Common myeloid progenitor, CD34-positive (primary cell): Measurements from ENCODE around the gene RNF5.

ENCODE experiments used
- CTCF ChIA-PET: fragments of 350-600 bp; sonication (Branson Sonifier 250); formaldehyde crosslinking; loops from one replicate; lab custom pipeline; 2021; ENCODE audit warnings: antibody characterized with exemption; lab: Charles Lee
- POLR2A ChIA-PET: fragments of 350-600 bp; sonication (Branson Sonifier 250); formaldehyde crosslinking; loops from one replicate; lab custom pipeline; 2021; ENCODE audit warnings: antibody characterized with exemption; lab: Charles Lee
- DNase-seq, 3 donors: peaks; one replicate each; pipeline versions ENCODE4 v3.0.0 to v3.0.0-alpha.2; 2013
- H3K27ac ChIP-seq, 2 experiments: 1 replicate in 1 of 2; 2 replicates in 1 of 2; pipeline ENCODE4 v1.7.0; 2013; ENCODE audit warnings: inconsistent platforms in 2 of 2, low read length in 2 of 2, mild to moderate bottlenecking in 2 of 2, low read depth in 1 of 2, moderate library complexity in 1 of 2; ENCODE audit not compliant: severe bottlenecking in 2 of 2, insufficient read depth in 1 of 2, poor library complexity in 1 of 2
- H3K27me3 ChIP-seq, 5 experiments: replicated peaks in 2 of 5; 1 replicate in 3 of 5; 2 replicates in 2 of 5; pipeline versions ENCODE4 v1.6.1 to v1.7.0; 2013; ENCODE audit warnings: low read length in 4 of 5, mild to moderate bottlenecking in 2 of 5, moderate library complexity in 2 of 5, inconsistent platforms in 1 of 5; ENCODE audit not compliant: insufficient read depth in 5 of 5, control insufficient read depth in 4 of 5
- H3K36me3 ChIP-seq, 4 experiments: 1 replicate in 2 of 4; 2 replicates in 2 of 4; pipeline versions ENCODE4 v1.6.1 to v1.7.0; 2013; ENCODE audit warnings: low read length in 3 of 4, control low read depth in 1 of 4, mild to moderate bottlenecking in 1 of 4; ENCODE audit not compliant: control insufficient read depth in 4 of 4, insufficient read depth in 4 of 4
- H3K4me1 ChIP-seq, 4 experiments: 1 replicate in 3 of 4; 2 replicates in 1 of 4; pipeline versions ENCODE4 v1.6.1 to v1.7.1; 2013; ENCODE audit warnings: low read length in 3 of 4, mild to moderate bottlenecking in 3 of 4, control low read depth in 1 of 4, inconsistent platforms in 1 of 4, moderate library complexity in 1 of 4; ENCODE audit not compliant: control insufficient read depth in 4 of 4, insufficient read depth in 4 of 4; ENCODE audit errors: control extremely low read depth in 1 of 4
- H3K4me3 ChIP-seq, 7 experiments: 1 replicate in 4 of 7; 2 replicates in 3 of 7; pipeline versions ENCODE4 v1.5.1 to v1.7.0; 2013; ENCODE audit warnings: mild to moderate bottlenecking in 7 of 7, low read length in 6 of 7, moderate library complexity in 6 of 7, inconsistent platforms in 2 of 7, low read depth in 2 of 7, control low read depth in 1 of 7; ENCODE audit not compliant: insufficient read depth in 4 of 7, control insufficient read depth in 1 of 7; ENCODE audit errors: extremely low read depth in 1 of 7
- H3K9me3 ChIP-seq, 5 experiments: 1 replicate in 4 of 5; 2 replicates in 1 of 5; pipeline versions ENCODE4 v1.6.1 to v1.7.1; 2013; ENCODE audit warnings: low read length in 4 of 5, mild to moderate bottlenecking in 2 of 5, inconsistent platforms in 1 of 5, low read depth in 1 of 5, moderate library complexity in 1 of 5; ENCODE audit not compliant: control insufficient read depth in 4 of 5, insufficient read depth in 2 of 5; ENCODE audit errors: control extremely low read depth in 1 of 5
- WGBS: methylation state at CpG from one replicate; pipeline ENCODE4 v1.1.5; 2013; ENCODE audit not compliant: insufficient coverage; 5-methylcytosine and 5-hydroxymethylcytosine counted together

The RNF5 gene

DNA sequence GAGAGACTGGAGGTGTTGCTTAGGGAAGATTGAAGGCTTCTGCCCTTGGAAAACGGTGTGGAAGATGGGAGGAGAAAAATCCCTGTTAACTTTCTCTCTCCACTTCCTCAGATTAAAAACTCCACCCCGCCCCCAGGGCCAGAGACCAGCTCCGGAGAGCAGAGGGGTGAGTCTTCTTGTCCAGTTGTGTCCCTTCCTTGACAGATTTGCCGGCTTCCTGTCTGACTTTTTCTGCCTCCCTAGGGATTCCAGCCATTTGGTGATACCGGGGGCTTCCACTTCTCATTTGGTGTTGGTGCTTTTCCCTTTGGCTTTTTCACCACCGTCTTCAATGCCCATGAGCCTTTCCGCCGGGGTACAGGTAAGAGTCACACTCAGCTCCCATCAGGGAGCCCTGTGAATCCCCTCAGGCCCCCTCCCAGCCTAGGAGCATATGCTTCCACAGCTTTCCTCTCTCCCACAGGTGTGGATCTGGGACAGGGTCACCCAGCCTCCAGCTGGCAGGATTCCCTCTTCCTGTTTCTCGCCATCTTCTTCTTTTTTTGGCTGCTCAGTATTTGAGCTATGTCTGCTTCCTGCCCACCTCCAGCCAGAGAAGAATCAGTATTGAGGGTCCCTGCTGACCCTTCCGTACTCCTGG is 1.7 kb downstream of the RNF5 start:
- ChIA-PET CTCF (interaction anchor here (1.2 to 2.1 kb wide), 6 partner anchors 9 to 61 kb away, joined by 3 to 13 read pairs (median 6); partner anchors contain the start of gene GPSM3), POLR2A (interaction anchor here (1.1 to 1.5 kb wide), 3 partner anchors 9 to 13 kb away, joined by 3 to 6 read pairs (median 5); partner anchors contain the start of genes GPSM3 and PBX2)
- no peak for DNase-seq
- H3K9me3 ChIP-seq, result no peaks in the 10 kb centered on the region
- peak overlapping the region in 2 of 7 experiments; percentile 90 to 92 for H3K4me3 ChIP-seq
- H3K27me3 ChIP-seq, result no peaks in the 10 kb centered on the region
- H3K27ac ChIP-seq, result no peak overlapping the region
- WGBS, result 87% methylated on average over 9 of the region's 10 CpGs
- peaks cover 21 to 47% (median 41%) of the 10 kb centered on the region in 4 experiments for H3K4me1 ChIP-seq
- peaks cover 10 to 41% (median 31%) of the 10 kb centered on the region in 4 experiments for H3K36me3 ChIP-seq

- 92% methylated on average over 8 of the region's 15 CpGs for WGBS
- H3K36me3 ChIP-seq, result peaks cover 10 to 46% (median 33%) of the 10 kb centered on the region in 4 experiments
- no peaks in the 10 kb centered on the region for H3K27me3 ChIP-seq
- H3K9me3 ChIP-seq, result no peaks in the 10 kb centered on the region
- CTCF ChIA-PET, result interaction anchor here (1.4 kb wide), 1 partner anchor 13 kb away, joined by 4 read pairs; no protein-coding TSS in a partner anchor
- no peak overlapping the region for H3K4me3 ChIP-seq
- DNase-seq, result no peak
- peak overlapping the region in 1 of 2 experiments; percentile 25 for H3K27ac ChIP-seq
- POLR2A ChIA-PET, result interaction anchor here (1.1 kb wide), 1 partner anchor 14 kb away, joined by 3 read pairs; no protein-coding TSS in a partner anchor
- peaks cover 16 to 39% (median 30%) of the 10 kb centered on the region in 4 experiments for H3K4me1 ChIP-seq
Measured at GRCh38 chr6:32181148-32181702, 3.0 kb downstream of the RNF5 start.

DNA sequence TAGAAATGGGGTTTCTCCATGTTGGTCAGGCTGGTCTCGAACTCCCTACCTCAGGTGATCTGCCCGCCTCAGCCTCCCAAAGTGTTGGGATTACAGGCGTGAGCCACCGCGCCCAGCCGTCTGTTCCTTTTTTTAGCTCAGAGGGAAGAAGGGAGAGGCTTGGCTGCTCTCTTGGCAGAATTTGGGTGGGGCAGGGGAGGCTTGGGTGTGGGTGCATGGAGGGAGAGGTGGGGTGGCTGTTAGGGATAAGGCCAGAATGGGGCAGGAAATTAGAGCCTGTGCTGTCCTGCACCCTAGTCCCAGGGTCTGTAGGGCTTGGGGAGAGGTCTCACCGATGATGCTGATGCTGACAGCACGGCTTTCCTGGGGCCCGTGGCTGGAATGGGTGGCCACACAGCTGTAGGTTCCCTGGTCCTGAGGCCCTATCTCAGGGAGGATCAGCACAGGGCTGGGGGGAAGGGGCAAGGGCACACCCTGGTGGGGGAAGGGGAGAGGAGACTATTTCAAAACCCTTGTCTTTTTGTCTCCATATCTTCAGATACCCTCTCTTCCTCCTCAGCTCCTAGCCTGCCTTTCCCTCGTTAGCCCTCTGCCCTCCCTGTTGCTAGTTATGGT is 3.8 kb downstream of the RNF5 start:
- Histone ChIP-seq H3K9me3 (no peaks in the 10 kb centered on the region), H3K27me3 (no peaks in the 10 kb centered on the region), H3K4me1 (peaks cover 10 to 39% (median 29%) of the 10 kb centered on the region in 4 experiments), H3K4me3 (no peak overlapping the region), H3K36me3 (peaks cover 10 to 54% (median 40%) of the 10 kb centered on the region in 4 experiments), H3K27ac (peak overlapping the region in 1 of 2 experiments; percentile 65)
- CTCF ChIA-PET, result interaction anchor here (0.6 to 2.3 kb wide), 6 partner anchors 9 to 52 kb away, joined by 3 to 10 read pairs (median 4); partner anchors contain the start of gene GPSM3
- 95% methylated on average over 8 of the region's 10 CpGs for WGBS
- POLR2A ChIA-PET, result interaction anchor here (1.1 kb wide), 1 partner anchor 13 kb away, joined by 3 read pairs; no protein-coding TSS in a partner anchor
- no peak for DNase-seq

DNA sequence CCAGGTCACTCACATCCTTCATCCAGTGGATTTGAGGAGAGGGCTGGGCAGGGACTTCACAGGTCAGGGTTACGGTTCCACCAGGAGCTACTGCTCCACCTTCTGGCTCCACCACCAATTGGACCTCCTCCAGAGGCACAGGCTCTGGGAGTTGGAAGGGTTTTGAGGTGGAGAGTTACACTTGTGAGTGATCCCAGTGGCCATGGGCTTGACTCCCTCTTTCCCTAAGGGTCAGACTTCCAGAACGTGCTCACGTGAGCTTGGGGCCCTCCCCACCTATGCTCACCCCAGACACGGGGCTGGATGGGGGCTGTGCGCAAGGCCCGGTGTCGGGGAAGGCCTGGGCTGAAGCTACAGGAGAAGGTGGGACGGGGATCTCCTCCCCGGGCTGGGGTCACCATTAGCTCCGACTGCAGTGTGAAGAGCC is 4.4 kb downstream of the RNF5 start:
- WGBS, result 96% methylated on average over 8 of the region's 10 CpGs
- Histone ChIP-seq H3K9me3 (no peaks in the 10 kb centered on the region), H3K27me3 (no peaks in the 10 kb centered on the region), H3K36me3 (peaks cover 10 to 59% (median 44%) of the 10 kb centered on the region in 4 experiments), H3K27ac (peak overlapping the region in 1 of 2 experiments; percentile 65), H3K4me1 (peaks cover 9 to 39% (median 29%) of the 10 kb centered on the region in 4 experiments), H3K4me3 (no peak overlapping the region)
- no peak for DNase-seq
- CTCF ChIA-PET, result interaction anchor here (1.1 to 2.3 kb wide), 5 partner anchors 8 to 14 kb away, joined by 3 to 10 read pairs (median 5); partner anchors contain the start of gene GPSM3
- POLR2A ChIA-PET, result interaction anchor here (0.7 kb wide), 1 partner anchor 8 kb away, joined by 3 read pairs; no protein-coding TSS in a partner anchor

DNA sequence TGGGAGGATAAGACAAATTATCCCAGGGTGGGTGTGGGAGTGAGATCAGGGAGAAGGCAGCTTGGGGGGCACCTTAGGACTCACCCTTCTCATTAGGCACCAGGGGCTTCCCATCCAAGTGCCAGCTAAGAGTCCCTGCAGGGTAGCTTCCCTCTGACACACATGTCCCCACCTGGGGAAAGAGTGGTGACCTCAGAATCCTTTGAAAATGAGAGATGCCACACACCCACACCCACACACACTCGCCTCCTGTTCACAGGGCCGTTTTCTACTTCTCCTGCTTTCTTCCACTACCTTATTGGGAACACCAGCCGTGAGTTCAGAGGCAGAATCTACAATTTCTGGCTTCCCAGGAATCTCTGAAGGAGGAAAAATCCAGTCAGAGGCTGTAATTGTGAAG is 4.8 kb downstream of the RNF5 start:
- DNase-seq, result no peak
- H3K27ac ChIP-seq, result peak overlapping the region in 1 of 2 experiments; percentile 65
- H3K27me3 ChIP-seq, result no peaks in the 10 kb centered on the region
- H3K36me3 ChIP-seq, result peaks cover 10 to 63% (median 46%) of the 10 kb centered on the region in 4 experiments
- H3K4me3 ChIP-seq, result no peak overlapping the region
- H3K4me1 ChIP-seq, result peaks cover 9 to 42% (median 33%) of the 10 kb centered on the region in 4 experiments
- POLR2A ChIA-PET, result interaction anchor here (0.7 kb wide), 1 partner anchor 8 kb away, joined by 3 read pairs; no protein-coding TSS in a partner anchor
- H3K9me3 ChIP-seq, result no peaks in the 10 kb centered on the region
- CTCF ChIA-PET, result interaction anchor here (1.1 to 2.3 kb wide), 4 partner anchors 8 to 14 kb away, joined by 3 to 10 read pairs (median 5); partner anchors contain the start of gene GPSM3
- 100% methylated on average over 2 of the region's 3 CpGs for WGBS

GRCh38 chr6:32183483-32184083 is 5.4 kb downstream of the RNF5 start:
- CTCF ChIA-PET, result interaction anchor here (1.8 to 2.3 kb wide), 2 partner anchors 9 to 13 kb away, joined by 5 to 10 read pairs; partner anchors contain the start of gene GPSM3
- H3K36me3 ChIP-seq, result peaks cover 10 to 66% (median 47%) of the 10 kb centered on the region in 4 experiments
- peak overlapping the region in 1 of 2 experiments; percentile 54 for H3K27ac ChIP-seq

More at GRCh38 chr6:32183483-32184083, 5.4 kb downstream of the RNF5 start:
- 98% methylated on average over 13 of the region's 15 CpGs for WGBS
- DNase-seq, result no peak
- Histone ChIP-seq H3K4me3 (no peak overlapping the region), H3K4me1 (peaks cover 9 to 47% (median 38%) of the 10 kb centered on the region in 4 experiments), H3K27me3 (no peaks in the 10 kb centered on the region), H3K9me3 (no peaks in the 10 kb centered on the region)
- POLR2A ChIA-PET, result no interaction called here
